Measurements from ENCODE around the gene PWWP2B. TPM values are rescaled to one million over a fixed set of nuclear protein-coding genes. Genes with fewer than 3 reads are reported as not detected.

The PWWP2B gene
- polyA plus RNA-seq, 1 experiment = 1.1 TPM

DNA sequence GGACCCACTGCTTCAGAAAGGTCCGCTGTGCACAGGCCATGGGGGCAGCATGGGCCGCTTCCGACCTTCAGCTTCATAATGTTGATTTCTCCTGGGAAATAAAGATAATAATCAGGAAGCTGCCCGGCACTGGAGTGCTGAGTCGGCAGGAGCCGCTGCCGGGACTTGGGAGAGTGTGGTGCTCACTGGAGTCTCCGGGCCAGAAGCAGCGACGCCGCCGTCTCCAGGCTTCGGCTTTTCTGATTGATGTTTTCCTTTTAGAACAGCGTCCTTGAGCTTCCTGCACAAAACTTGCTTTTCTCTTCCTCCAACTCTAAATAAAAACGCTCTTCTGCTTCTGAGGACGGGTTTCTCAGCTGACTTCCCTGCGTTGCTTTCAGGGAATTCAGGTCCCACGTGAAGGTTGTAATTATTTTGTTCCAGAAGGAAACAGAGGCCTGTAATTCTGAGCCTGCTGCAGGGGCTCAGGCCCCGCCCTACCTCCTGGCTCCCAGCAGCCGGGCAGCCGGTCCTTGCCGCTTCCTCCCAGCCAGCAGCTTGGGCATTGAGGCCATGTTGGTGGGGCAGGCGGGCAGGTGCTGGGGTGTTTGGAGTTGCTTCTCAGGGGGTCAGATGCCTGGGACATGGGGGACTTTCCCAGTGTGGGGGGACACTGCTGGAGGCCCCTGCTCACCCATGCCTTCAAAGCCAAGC lies 14.7 kb downstream of the PWWP2B start:
- Histone ChIP-seq H3K27ac (ENCODE audit: low read depth, low read length) (peak overlapping the region; percentile 21), H3K4me3 (ENCODE audit: low read depth, low read length) (no peak overlapping the region), H3K27me3 (ENCODE audit: control insufficient read depth, insufficient read depth, low read length) (no peaks in the 10 kb centered on the region), H3K9me3 (ENCODE audit: control insufficient read depth, insufficient read depth, low read length) (no peaks in the 10 kb centered on the region; the same call in 1 of the 2 replicates)
- POLR2A ChIA-PET = interaction anchor here (0.5 kb wide), 1 partner anchor 30 kb away, joined by 3 read pairs; no protein-coding TSS in a partner anchor
- TF ChIP-seq, protein P1, sequence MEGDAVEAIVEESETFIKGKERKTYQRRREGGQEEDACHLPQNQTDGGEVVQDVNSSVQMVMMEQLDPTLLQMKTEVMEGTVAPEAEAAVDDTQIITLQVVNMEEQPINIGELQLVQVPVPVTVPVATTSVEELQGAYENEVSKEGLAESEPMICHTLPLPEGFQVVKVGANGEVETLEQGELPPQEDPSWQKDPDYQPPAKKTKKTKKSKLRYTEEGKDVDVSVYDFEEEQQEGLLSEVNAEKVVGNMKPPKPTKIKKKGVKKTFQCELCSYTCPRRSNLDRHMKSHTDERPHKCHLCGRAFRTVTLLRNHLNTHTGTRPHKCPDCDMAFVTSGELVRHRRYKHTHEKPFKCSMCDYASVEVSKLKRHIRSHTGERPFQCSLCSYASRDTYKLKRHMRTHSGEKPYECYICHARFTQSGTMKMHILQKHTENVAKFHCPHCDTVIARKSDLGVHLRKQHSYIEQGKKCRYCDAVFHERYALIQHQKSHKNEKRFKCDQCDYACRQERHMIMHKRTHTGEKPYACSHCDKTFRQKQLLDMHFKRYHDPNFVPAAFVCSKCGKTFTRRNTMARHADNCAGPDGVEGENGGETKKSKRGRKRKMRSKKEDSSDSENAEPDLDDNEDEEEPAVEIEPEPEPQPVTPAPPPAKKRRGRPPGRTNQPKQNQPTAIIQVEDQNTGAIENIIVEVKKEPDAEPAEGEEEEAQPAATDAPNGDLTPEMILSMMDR (IDR thresholded peaks at IDR 0.05; ENCODE audit: low read depth, low read length) = 0 out of 2 replicates have a peak, but pooled peaks have one; percentile 5
- CTCF ChIA-PET = no interaction called here
- DNase-seq (ENCODE audit: low read depth, low spot score) = no peak

DNA sequence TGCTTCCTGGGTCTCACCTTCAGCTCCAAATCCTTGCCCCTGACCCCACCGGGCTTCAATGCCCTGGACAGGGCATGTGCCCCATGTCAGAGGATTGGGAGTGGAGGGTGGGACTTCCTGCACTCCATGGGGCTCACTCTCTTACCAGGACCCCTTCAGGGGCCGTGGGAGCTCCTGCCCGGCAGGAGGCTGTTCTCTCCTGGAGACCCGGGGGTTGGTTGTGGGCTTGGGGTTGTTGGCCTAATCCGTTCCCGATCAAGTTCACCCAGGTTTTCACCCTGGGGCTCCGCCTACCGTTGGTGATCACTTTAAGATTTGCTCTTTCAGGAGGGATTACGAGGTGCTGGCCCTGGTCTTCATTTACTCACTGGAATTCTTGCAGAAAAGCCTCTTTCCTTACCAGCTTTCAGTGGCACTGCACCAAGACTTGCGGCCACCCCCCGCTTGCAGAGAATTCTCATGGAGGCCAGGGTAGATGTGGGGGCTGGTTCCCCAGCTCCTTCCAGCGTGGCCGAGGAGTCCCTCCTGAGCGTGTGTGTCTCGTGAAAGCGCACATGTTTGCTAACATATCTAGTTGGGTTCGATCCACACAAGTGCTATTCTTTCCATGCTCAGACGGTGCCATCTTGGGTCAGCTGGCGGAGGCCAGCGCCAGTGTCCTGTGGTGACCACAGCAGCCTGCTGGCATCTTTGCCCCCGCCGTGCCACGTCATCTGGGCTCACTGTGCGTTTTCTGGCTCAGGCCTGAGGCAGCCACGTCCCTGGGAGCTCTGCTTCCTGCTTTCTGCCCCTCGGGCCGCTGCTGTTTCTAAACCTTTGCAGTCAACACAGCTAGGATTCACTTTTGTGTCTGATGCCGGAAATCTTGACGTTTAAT lies 15.6 kb downstream of the PWWP2B start:
- CTCF ChIA-PET = no interaction called here
- DNase-seq (ENCODE audit: low read depth, low spot score) = no peak
- no peaks in the 10 kb centered on the region; the same call in 1 of the 2 replicates for H3K9me3 ChIP-seq (ENCODE audit: control insufficient read depth, insufficient read depth, low read length)
- POLR2A ChIA-PET = no interaction called here
- no peak overlapping the region for H3K27ac ChIP-seq (ENCODE audit: low read depth, low read length)
- no peaks in the 10 kb centered on the region for H3K27me3 ChIP-seq (ENCODE audit: control insufficient read depth, insufficient read depth, low read length)
- H3K4me3 ChIP-seq (ENCODE audit: low read depth, low read length) = no peak overlapping the region
- TF ChIP-seq, protein P1 (IDR thresholded peaks at IDR 0.05; ENCODE audit: low read depth, low read length) = no peak

DNA sequence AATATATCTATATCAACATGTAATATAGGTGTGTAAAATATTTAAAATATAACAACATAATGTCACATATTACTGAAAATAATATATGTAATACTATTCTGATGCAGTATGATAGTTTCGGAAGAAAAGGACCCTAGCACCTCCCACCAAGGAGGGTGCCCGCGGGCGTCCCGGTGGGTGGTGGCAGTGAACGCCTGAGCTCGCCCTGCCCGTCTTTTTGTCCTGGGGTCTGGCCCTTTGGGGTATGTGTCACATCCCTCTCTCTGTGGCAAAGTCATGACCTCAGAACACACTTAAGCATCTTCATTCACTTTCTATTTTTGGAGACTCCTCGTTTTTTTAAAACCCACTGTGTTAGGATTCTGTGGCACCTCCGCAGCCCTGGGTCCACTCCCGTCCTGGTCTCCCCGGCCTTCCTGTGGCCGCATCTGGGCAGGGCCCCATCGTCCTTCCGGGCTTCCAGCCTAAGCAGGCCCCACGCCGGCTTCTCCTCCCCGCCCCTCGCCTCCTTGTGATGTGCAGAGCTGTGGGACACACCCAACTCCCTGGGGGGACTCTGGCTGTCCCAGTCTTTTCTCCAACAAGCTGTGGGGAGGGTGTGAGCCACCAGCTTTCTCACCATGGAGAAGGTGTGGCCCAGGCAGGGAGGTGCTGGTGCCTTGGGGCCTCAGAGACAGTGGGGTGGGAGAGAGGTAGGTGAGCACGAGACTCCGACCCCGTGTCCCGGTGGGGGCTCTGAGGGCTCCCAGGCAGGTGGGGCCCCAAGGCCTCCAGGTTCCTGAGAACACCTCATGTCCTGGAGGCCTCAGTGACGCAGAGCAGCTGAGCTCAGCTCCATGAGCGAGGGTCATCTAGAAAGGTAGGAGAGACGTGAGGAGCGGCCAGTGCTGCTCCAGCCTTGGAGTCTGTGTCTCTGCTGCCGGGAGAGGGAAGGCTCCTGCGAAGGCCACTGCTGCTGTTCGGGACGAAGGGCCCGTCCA lies 16.5 kb downstream of the PWWP2B start:
- ChIA-PET POLR2A (no interaction called here), CTCF (no interaction called here)
- Histone ChIP-seq H3K4me3 (ENCODE audit: low read depth, low read length) (no peak overlapping the region), H3K27me3 (ENCODE audit: control insufficient read depth, insufficient read depth, low read length) (no peaks in the 10 kb centered on the region), H3K9me3 (ENCODE audit: control insufficient read depth, insufficient read depth, low read length) (no peaks in the 10 kb centered on the region; the same call in 1 of the 2 replicates), H3K27ac (ENCODE audit: low read depth, low read length) (no peak overlapping the region)
- TF ChIP-seq, protein P1 (IDR thresholded peaks at IDR 0.05; ENCODE audit: low read depth, low read length) = no peak
- DNase-seq (ENCODE audit: low read depth, low spot score) = no peak

DNA sequence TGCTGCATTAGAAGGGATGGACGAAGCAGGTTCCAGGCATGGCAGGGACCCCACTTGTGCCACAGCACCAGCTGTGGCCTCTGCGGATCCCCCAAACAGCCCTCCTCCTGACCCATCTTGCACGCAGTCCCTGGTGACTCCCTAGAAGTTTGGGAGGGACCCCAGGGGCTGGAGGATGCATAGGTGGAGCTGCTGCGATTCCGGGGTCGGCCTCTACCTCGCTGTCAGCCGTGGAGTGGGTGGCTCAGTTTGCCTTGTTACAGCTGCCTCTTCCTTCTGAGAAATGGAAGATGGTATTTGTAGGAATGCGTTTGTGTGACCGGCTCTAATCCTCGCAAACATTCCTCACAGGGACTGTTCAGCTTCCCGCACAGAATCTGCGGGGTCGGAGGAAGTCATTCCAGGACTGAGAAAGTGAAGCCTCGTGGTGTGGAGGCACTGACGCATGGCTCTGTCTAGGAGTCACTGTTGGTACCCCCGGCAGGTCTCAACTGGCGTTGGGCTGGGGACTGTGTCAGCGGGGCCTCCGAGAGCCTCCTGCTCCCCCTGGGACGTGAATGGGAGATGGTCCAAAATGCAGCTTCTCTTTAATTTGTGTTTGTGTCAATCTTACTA lies 17.5 kb downstream of the PWWP2B start:
- DNase-seq (ENCODE audit: low read depth, low spot score) = no peak

More for the DNA sequence above, 17.5 kb downstream of the PWWP2B start:
- H3K9me3 ChIP-seq (ENCODE audit: control insufficient read depth, insufficient read depth, low read length) = no peaks in the 10 kb centered on the region; the same call in 1 of the 2 replicates
- H3K4me3 ChIP-seq (ENCODE audit: low read depth, low read length) = no peak overlapping the region
- POLR2A ChIA-PET = no interaction called here
- no peak overlapping the region for H3K27ac ChIP-seq (ENCODE audit: low read depth, low read length)
- TF ChIP-seq, protein P1 (IDR thresholded peaks at IDR 0.05; ENCODE audit: low read depth, low read length) = no peak
- CTCF ChIA-PET = no interaction called here
- no peaks in the 10 kb centered on the region for H3K27me3 ChIP-seq (ENCODE audit: control insufficient read depth, insufficient read depth, low read length)
